HG03025 (cell line): ENCODE results near the gene HOXB6.

Experiments used
- ATAC-seq: cut with Tn5 transposase; IDR thresholded peaks from one replicate; pipeline ENCODE4 v1.9.1; 2021; ENCODE audit warnings: mild to moderate bottlenecking, moderate library complexity; ENCODE audit not compliant: unreplicated experiment, low FRiP score

Gene HOXB6

DNA sequence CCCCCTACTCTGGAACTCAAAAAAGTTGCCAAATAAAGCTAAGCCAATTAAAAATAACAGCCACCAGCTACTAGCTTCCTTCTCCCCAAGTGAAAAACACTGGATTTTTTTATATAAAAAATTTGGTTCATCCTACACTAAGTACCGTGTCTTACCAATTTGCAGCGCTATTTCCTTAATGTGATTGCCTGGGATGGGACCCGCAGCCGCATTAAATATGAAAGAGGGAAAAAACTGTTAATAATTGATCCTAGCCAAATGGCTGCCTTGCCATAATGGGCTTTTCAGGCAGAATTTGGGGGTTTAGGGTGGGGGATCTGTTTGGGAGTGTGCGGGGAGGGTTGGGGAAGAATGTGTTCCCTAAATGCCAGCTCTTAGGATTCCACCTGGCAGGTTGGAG is 19.3 kb upstream of the HOXB6 start:
- ATAC-seq: no peak

DNA sequence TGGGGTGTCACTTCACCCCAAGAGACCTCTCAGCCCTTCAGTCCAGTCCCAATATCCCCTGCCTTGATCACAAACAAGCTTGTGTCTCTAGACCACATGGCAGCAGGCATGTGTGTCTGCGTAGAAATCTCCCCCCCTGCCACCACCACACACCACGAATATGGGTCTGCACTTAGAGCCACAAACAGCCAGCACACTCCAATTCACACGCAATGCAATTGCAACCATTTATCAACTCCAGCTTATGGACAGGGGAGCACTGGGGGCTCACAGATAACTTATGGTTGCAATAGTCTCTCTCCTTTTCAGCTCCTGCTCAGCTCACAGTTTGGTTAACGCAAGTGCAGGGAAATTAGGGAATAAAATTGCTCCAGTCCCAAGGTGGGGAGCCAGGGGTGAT is 18.8 kb upstream of the HOXB6 start:
- no peak for ATAC-seq

DNA sequence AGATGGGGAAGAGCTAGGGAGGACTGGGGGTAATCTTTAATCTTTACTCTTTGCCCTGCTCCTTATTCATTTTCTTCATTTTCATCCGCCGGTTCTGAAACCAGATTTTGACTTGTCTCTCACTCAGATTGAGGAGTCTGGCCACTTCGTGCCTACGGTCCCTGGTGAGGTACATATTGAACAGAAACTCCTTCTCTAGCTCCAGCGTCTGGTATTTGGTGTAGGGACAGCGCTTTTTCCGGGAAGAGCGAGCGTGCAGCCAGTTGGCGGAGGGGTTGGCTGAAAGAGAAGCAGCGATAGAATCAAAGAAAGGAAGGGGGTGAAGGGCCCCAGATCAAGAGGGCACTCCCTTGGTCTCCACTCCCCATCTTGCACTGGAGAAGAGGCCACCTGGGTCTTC is 18.1 kb upstream of the HOXB6 start:
- ATAC-seq: no peak

GRCh38 chr17:48621410-48622392 is 16.9 kb upstream of the HOXB6 start:
- ATAC-seq: no peak

- ATAC-seq: no peak
These were observed 15.8 kb upstream of the HOXB6 start for GRCh38 chr17:48620461-48621139.

- ATAC-seq: no peak
These were observed 15.2 kb upstream of the HOXB6 start for GRCh38 chr17:48619826-48620449.

DNA sequence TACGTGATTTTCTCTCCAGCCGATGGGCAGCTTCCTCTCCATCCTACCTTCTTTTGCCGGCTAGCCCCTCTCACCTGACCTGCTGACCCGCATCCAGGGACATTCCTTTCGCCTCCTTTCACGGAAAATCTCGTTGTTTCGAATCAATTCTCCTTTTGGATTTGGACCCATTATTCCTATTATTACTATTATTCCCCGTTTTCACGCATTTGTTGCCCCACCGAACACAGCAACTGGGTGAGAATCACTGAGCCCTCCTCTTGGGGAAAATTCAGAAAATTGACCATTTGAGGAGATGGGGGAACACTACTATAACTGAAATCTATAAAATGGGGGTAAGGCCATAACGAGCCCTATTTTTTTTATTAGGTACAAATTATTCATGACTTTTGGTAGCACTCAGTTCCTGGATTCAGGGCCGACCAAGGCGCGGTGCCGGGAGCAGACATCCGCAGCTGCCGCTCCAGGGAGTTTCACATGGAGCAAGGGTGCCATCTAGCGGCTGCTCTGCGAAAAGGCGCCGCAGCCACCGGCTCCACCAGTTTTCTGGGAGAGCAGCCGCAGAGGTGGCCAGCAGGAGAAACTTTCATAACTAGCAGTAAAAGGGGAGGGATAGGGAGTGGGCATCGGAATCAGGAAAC is 13.6 kb upstream of the HOXB6 start:
- no peak for ATAC-seq

DNA sequence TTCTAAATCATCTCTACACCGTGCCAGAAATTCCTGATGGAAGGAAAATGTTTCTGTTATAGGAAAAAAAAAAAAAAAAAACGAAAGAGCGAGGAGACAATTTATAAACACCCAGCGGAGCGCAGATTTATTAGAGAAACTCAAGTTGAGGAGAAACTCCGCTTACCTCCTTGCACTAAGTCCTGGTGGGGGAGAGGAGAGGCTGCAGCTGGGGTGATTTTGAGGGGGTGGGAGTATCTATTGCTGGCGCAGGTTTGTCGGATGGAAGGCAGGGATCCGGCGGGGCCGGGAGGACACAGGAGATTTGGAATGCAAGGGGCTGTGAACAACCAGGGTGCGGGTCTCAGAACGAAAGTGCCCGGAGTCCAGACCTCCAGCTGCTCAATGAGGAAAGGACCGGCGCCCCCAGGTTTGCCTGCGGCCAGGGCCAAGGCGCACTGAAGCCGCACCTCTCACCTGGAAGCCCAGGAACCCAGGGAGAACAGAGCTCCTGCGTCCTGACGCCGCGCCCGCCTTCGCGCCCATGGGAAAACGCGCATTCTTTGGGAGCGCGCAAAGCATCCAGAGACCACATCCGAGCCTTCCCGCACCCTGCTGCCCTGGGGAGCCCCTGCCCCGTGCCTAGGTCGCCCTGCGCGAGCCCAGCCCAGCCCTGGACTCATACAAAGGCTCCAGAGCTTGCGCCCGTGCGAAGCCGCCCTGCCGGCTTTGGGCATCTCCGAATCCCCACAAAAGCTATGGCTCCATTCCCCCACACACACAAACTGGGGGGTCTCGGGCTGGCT is 12.9 kb upstream of the HOXB6 start:
- no peak for ATAC-seq

DNA sequence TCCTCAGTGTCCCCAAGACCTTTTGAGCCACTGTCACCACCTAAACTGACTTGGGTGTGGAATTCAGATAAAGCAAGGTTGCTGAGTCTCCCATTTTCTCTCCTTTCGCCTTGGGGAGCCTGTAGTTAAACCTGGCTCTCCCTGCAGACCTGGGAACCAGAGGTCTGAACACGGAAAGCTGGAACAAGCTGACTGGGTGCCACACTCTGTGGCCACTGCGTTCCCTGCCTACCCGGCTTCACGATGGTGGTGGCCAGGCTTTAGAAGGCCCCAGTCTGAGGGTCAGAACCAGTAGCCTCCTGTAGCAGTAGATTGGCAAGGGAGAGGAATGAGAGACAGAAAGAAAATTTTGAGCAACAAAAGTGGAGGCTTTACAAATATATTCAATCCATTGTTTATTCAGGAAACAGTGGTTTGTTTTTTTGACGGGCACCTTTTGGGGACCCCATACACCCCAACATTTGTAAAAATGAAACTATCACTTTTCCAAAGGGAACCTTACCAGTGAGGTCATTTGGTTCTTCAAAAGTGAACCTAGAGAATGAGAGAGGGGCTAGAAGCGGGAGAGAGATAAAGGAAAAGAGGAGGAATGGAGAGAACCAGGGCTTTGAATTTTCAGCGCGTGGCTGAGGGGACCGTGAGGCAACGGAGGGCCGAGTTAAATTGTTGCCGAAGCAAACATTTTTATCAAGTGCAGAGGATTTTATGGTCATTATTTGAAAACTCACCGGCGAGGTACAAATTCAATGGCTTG is 12.1 kb upstream of the HOXB6 start:
- ATAC-seq: no peak

DNA sequence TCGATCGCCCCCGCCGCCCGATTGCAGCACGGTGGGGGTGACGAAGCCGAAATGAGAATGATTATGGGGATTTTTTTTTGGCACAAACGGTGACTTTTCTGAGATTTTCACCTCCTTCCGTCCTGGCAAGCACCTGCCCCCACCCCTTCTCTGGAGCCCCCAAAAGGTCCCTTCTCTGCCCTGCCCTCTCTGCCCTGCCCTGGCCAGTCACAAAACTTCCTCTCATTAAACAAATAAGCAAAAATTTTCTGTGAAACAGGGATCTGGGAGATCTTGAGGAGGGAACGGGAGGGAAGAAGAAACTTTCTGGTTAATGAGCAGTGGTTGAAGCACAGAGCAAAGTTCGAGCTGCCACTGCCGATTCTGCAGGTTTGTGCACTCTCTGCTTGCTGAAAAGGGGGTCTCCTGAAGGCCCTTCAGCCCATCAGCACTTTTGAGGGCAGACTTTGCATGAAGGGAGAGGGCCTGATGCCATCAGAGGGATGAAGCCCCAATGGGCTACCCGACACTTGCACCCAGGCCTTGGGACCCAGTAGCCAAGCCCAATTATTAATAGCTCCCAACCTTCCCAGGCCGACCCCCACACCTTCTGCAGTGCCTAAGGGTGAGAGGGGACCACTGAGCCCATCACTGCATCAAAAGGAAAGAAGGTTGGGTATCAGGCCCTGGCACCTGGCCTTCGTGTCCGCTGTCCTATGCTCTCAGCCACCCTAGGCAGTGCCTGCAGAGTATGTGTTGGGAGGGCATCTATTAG is 11.4 kb upstream of the HOXB6 start:
- no peak for ATAC-seq

- ATAC-seq: no peak
These were observed 10.5 kb upstream of the HOXB6 start, which contains the start of gene HOXB8 for GRCh38 chr17:48615047-48615962. Gene HOXB8, minus strand, starts transcription at chr17:48615292. Its CDS starts 588 bp downstream, at chr17:48614704.

DNA sequence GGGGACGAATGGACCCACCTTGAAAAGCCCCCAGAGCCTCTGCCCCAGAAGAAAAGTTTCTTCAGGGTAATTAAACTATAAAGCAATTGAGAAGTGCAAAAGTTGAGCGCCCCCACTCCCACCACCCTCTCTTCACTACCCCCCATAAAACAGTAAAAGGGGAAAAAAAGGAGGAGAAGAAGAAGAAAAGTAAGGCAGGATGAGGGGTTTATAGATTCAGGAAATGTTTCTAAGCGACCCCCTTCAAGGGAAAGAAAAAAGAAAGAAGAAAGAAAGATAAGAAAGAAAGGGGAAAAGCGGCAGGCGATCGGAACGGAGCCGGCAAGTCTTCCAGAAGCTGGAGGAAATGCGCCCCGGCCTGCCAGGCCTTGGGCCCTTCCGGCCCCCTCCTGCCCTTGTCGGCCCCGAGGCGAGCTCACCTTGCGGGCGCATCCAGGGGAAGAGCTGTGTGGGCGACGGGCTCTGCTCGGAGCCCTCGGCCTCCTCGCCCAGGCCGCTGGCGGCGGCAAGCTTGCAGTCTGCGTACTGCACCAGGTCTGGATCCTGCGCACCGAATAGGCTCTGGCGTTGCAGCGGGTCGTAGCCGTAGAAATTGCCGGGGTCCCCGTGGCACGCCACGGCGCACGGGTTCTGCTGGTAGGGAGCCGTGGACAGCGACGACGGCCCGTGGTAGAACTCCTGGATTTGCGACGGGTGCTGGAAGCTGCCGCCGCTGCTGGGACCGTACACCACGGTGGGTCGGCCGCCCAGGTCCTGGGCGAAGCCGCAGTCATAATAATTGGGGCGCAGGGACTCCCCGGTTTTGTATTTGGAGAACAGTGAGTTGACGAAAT is 9.3 kb upstream of the HOXB6 start:
- no peak for ATAC-seq

DNA sequence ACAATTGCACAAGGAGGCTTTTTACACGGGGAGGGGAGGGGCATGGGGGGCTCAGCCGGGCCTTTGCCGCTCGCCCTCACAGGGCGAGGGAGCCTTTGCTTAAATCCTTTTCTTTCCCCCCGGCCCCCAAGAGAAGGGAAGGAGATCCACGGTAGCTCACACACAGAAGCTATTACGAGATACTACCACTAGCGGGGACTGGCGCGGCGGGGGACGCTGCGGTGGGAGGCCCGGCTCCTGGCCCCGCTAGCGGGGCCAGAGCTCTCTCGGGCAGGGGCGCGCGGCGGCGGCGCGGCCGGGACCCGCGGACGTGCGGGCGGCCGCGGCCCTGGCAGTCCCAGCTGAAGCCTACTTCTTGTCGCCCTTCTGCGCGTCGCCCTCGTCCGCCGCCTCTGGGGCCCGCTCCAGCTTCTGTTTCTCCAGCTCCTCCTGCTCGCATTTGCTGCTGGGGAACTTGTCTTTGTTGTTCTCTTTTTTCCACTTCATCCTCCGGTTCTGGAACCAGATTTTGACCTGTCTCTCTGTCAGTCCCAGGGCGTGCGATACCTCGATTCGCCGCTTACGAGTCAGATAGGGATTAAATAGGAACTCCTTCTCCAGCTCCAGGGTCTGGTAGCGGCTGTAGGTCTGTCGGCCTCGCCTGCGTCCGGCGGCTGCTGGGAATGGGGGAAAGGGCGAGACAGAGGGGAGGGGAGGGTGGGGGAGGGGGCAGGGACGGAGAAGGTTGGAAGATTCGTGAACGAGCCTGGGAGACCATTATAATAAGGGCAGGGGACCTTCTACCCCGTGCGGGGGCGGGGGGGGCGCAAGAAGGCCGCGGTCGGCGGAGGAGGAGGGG is 8.3 kb upstream of the HOXB6 start:
- ATAC-seq: no peak

DNA sequence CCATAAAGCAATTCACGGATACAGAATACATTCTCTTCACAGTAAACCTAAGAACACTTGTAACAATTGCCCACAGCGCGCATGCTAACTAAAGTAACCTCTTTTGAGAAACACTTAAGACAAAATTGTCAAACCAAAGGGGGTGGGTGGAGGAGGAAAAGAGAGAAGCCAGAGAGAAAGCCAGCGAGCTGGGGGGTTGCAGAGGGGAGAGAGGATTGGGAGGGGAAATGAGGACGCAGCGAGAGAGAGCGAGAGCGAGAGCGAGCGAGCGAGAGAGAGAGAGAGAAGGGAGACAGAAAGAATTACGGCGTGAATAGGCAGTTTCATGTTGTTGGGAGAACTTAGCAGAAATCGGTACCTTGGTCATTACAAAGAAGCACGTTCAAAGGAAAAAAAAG is 7.7 kb upstream of the HOXB6 start:
- ATAC-seq: no peak

DNA sequence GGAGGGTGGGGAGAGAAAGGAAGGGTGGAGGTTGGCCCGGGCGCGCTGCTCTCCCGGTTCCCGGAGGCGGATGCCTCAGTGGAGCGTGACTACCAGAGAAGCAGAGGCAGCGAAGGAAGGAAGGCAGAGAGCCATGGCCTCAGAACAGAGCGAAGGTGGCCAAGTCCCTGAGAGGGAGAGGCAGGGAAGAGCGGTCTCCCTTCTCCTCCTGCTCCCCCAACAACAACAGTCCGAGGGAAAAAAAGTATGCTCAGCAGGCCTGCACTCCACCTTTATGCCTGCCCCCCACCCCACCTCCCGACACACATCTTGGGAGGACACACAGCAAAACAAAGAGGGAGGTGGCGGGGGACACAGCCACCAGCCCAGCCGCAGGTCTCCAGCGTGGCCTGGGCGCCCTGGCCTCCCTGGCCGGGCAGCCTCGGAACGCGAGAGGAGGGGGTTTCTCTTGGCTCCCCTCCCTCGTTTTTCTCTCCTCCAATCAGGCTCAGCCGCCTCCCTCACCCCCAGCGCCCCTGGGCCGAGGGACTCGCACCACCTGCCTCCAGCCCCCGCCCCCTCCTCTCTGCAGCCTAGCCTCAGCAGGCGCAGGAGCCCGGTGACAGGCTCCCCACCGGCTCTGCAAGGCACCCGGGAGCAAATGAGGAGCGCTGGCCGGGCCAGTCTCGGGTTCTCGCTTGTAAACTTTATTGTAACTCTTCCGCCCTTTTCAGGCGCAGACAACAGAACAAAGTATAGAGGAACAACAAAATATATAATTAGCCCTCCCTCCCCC is 7.1 kb upstream of the HOXB6 start:
- ATAC-seq: no peak
